Sigmoid colon (tissue), 7 donors: ENCODE results near the gene SLC28A1. TPM values are rescaled to one million over a fixed set of nuclear protein-coding genes. Genes with fewer than 3 reads are reported as not detected.
A peak's percentile ranks its signal among the peaks of the same experiment; 100 is the strongest.

Experiments
- DNase-seq: peaks from one replicate; pipeline ENCODE4 v3.0.0-alpha.2; 2019
- H3K27ac ChIP-seq, 4 donors: fragments of 200-600 bp; sonication (generic); one replicate each; pipeline ENCODE4 v1.5.1; 2016 to 2019; ENCODE audit warnings: mild to moderate bottlenecking in 1 of 4
- H3K27me3 ChIP-seq, 3 donors: fragments of 200-600 bp; sonication (generic); one replicate each; pipeline ENCODE4 v1.5.1; 2019; ENCODE audit warnings: mild to moderate bottlenecking in 1 of 3
- H3K36me3 ChIP-seq, 4 donors: fragments of 200-600 bp; sonication (generic); one replicate each; pipeline ENCODE4 v1.5.1; 2016 to 2019
- H3K4me1 ChIP-seq, 4 donors: fragments of 200-600 bp; sonication (generic); one replicate each; pipeline ENCODE4 v1.5.1; 2017 to 2019
- H3K4me3 ChIP-seq, 4 donors: fragments of 200-600 bp; sonication (generic); one replicate each; pipeline ENCODE4 v1.5.1; 2017 to 2019; ENCODE audit warnings: mild to moderate bottlenecking in 2 of 4, moderate library complexity in 1 of 4
- H3K9me3 ChIP-seq, 4 donors: fragments of 200-600 bp in 3 of 4; sonication (generic) in 3 of 4; one replicate each; pipeline versions ENCODE4 v1.5.1 to v1.6.1; 2013 to 2019
- CTCF ChIP-seq, 4 experiments: fragments of 450-650 bp in 3 of 4; fragments of 200-600 bp in 1 of 4; IDR thresholded peaks; one replicate each; pipeline ENCODE4 v1.5.1; 2016 to 2019; ENCODE audit warnings: antibody characterized with exemption in 4 of 4, mild to moderate bottlenecking in 3 of 4, moderate library complexity in 2 of 4
- EP300 ChIP-seq, 4 donors: sonication (generic); formaldehyde crosslinking; IDR thresholded peaks; one replicate each; pipeline ENCODE4 v1.6.1; 2017; ENCODE audit warnings: antibody characterized with exemption in 4 of 4
- POLR2A ChIP-seq, 2 donors: fragments of 450-650 bp; IDR thresholded peaks; one replicate each; pipeline ENCODE4 v1.6.1; 2016; ENCODE audit warnings: antibody characterized with exemption in 2 of 2, mild to moderate bottlenecking in 2 of 2, moderate library complexity in 2 of 2
- POLR2AphosphoS5 ChIP-seq, 4 donors: sonication (generic); formaldehyde crosslinking; IDR thresholded peaks; one replicate each; pipeline ENCODE4 v1.6.1; 2017; ENCODE audit warnings: antibody characterized with exemption in 4 of 4
- WGBS, 2 donors: extraction: QIAGEN DNeasy Blood & Tissue Kit; methylation state at CpG; one replicate each; pipeline ENCODE4 v1.1.7; 2013; 5-methylcytosine and 5-hydroxymethylcytosine counted together
- intact Hi-C: fragments of 100-400 bp; cut with DNase I; formaldehyde crosslinking; loops from one replicate; pipeline ENCODE4 v1.15.1; 2023
- polyA plus RNA-seq, 3 donors: library from polyadenylated mRNA; stranded (reverse); fragments of 200-250 nt; gene quantifications; one replicate each; pipeline ENCODE4 v1.2.3, GENCODE V29; 2013
- total RNA-seq, 4 donors: library from RNA; depleted of rRNA; stranded (reverse); fragments of >200 nt; gene quantifications; one replicate each; pipeline ENCODE4 v1.1.0, GENCODE V29; 2016
- donor health status: healthy with polysubstance abuse.
- donor health status: Bipolar disorder and iron deficiency.
- donor health status: healthy.

The SLC28A1 gene
- total and polyA plus RNA-seq, 7 donors: not detected

- H3K4me3 ChIP-seq: no peak overlapping the region
- H3K27ac ChIP-seq: no peak overlapping the region
- TF ChIP-seq EP300 (IDR thresholded peaks at IDR 0.05) (no peak), CTCF (IDR thresholded peaks at IDR 0.05) (no peak), POLR2AphosphoS5 (IDR thresholded peaks at IDR 0.05) (no peak), POLR2A (IDR thresholded peaks at IDR 0.05) (no peak)
- intact Hi-C loops: no loop called here
- H3K36me3 ChIP-seq: no peaks in the 10 kb centered on the region
- peaks cover 0 to 14% (median 0%) of the 10 kb centered on the region in 3 donors for H3K27me3 ChIP-seq
- no peaks in the 10 kb centered on the region for H3K4me1 ChIP-seq
- H3K9me3 ChIP-seq: no peaks in the 10 kb centered on the region
- no peak for DNase-seq
- WGBS, 2 donors: 93 to 95% methylated on average over 6 of the region's 6 CpGs
These were observed 5.7 kb downstream of the SLC28A1 start for GRCh38 chr15:84889991-84890669.

- intact Hi-C loops: no loop called here
- TF ChIP-seq EP300 (IDR thresholded peaks at IDR 0.05): no peak
- no peak for TF ChIP-seq POLR2A (IDR thresholded peaks at IDR 0.05)
- TF ChIP-seq POLR2AphosphoS5 (IDR thresholded peaks at IDR 0.05): no peak
- TF ChIP-seq CTCF (IDR thresholded peaks at IDR 0.05): no peak
- no peak overlapping the region for H3K4me3 ChIP-seq
- no peaks in the 10 kb centered on the region for H3K36me3 ChIP-seq
- no peaks in the 10 kb centered on the region for H3K4me1 ChIP-seq
- WGBS, 2 donors: 76 to 89% methylated on average over 5 of the region's 5 CpGs
- H3K9me3 ChIP-seq: no peaks in the 10 kb centered on the region
- H3K27me3 ChIP-seq: peaks cover 0 to 14% (median 0%) of the 10 kb centered on the region in 3 donors
- no peak overlapping the region for H3K27ac ChIP-seq
- no peak for DNase-seq
These were observed 6.3 kb downstream of the SLC28A1 start for GRCh38 chr15:84890670-84891162.

GRCh38 chr15:84891339-84891738 is 6.9 kb downstream of the SLC28A1 start:
- H3K4me1 ChIP-seq: no peaks in the 10 kb centered on the region
- H3K27ac ChIP-seq: no peak overlapping the region
- no peaks in the 10 kb centered on the region for H3K9me3 ChIP-seq
- TF ChIP-seq EP300 (IDR thresholded peaks at IDR 0.05) (no peak), POLR2A (IDR thresholded peaks at IDR 0.05) (no peak), CTCF (IDR thresholded peaks at IDR 0.05) (no peak), POLR2AphosphoS5 (IDR thresholded peaks at IDR 0.05) (no peak)
- DNase-seq: no peak
- no peak overlapping the region for H3K4me3 ChIP-seq
- peaks cover 0 to 14% (median 0%) of the 10 kb centered on the region in 3 donors for H3K27me3 ChIP-seq
- no peaks in the 10 kb centered on the region for H3K36me3 ChIP-seq
- intact Hi-C loops: no loop called here
- WGBS, 2 donors: 88 to 89% methylated on average over 6 of the region's 6 CpGs

GRCh38 chr15:84892786-84893307 is 8.4 kb downstream of the SLC28A1 start:
- peak; percentile 21 for DNase-seq
- intact Hi-C loops: no loop called here
- no peaks in the 10 kb centered on the region for H3K36me3 ChIP-seq

GRCh38 chr15:84893607-84894006 is 9.1 kb downstream of the SLC28A1 start:
- Histone ChIP-seq H3K4me1 (no peaks in the 10 kb centered on the region), H3K36me3 (no peaks in the 10 kb centered on the region), H3K9me3 (no peaks in the 10 kb centered on the region), H3K27me3 (peaks cover 0 to 5% (median 0%) of the 10 kb centered on the region in 3 donors), H3K27ac (no peak overlapping the region), H3K4me3 (no peak overlapping the region)
- TF ChIP-seq EP300 (IDR thresholded peaks at IDR 0.05) (no peak), POLR2AphosphoS5 (IDR thresholded peaks at IDR 0.05) (no peak), CTCF (IDR thresholded peaks at IDR 0.05) (no peak), POLR2A (IDR thresholded peaks at IDR 0.05) (no peak)
- intact Hi-C loops: no loop called here
- no peak for DNase-seq
- WGBS, 2 donors: 86 to 91% methylated on average over 10 of the region's 10 CpGs

More at GRCh38 chr15:84892786-84893307, 8.4 kb downstream of the SLC28A1 start:
- H3K9me3 ChIP-seq: no peaks in the 10 kb centered on the region
- no peak overlapping the region for H3K27ac ChIP-seq
- 85 to 95% methylated on average over 10 of the region's 10 CpGs for WGBS, 2 donors
- TF ChIP-seq EP300 (IDR thresholded peaks at IDR 0.05): no peak
- no peak overlapping the region for H3K4me3 ChIP-seq
- H3K4me1 ChIP-seq: no peaks in the 10 kb centered on the region
- H3K27me3 ChIP-seq: peaks cover 0 to 13% (median 0%) of the 10 kb centered on the region in 3 donors
